Hepatocyte (in vitro differentiated cells): ENCODE measurements around the gene POLR2M. TPM values are rescaled to one million over a fixed set of nuclear protein-coding genes. Genes with fewer than 3 reads are reported as not detected.

Experiments
- DNase-seq: peaks from one replicate; pipeline ENCODE4 v3.0.0-alpha.2; 2016; ENCODE audit warnings: low spot score
- H2AFZ ChIP-seq: fragments of 200-600 bp; sonication (generic); 2 replicates; pipeline ENCODE4 v1.6.0; 2016; ENCODE audit warnings: antibody characterized with exemption, mild to moderate bottlenecking
- H3K27ac ChIP-seq: fragments of 200-600 bp; sonication (generic); 2 replicates; pipeline ENCODE4 v1.5.1; 2016; ENCODE audit warnings: mild to moderate bottlenecking
- H3K27me3 ChIP-seq: fragments of 200-600 bp; sonication (generic); 2 replicates; pipeline ENCODE4 v1.6.1; 2016
- H3K36me3 ChIP-seq: fragments of 200-600 bp; sonication (generic); replicated peaks from 2 replicates; pipeline ENCODE4 v1.5.1; 2016; ENCODE audit warnings: low read depth; ENCODE audit not compliant: insufficient read depth
- H3K4me1 ChIP-seq: fragments of 200-600 bp; sonication (generic); 2 replicates; pipeline ENCODE4 v1.5.1; 2016; ENCODE audit warnings: mild to moderate bottlenecking, moderate library complexity; ENCODE audit not compliant: insufficient read depth
- H3K4me2 ChIP-seq: fragments of 200-600 bp; sonication (generic); 2 replicates; pipeline ENCODE4 v1.6.0; 2016
- H3K4me3 ChIP-seq: fragments of 200-600 bp; sonication (generic); 2 replicates; pipeline ENCODE4 v1.5.1; 2016; ENCODE audit warnings: mild to moderate bottlenecking
- H3K79me2 ChIP-seq: fragments of 200-600 bp; sonication (generic); 2 replicates; pipeline ENCODE4 v1.6.0; 2017; ENCODE audit warnings: mild to moderate bottlenecking
- H3K9me2 ChIP-seq: fragments of 200-600 bp; sonication (generic); replicated peaks from 2 replicates; pipeline ENCODE4 v1.6.0; 2017; ENCODE audit warnings: mild to moderate bottlenecking; ENCODE audit not compliant: insufficient read depth
- H3K9me3 ChIP-seq: fragments of 200-600 bp; sonication (generic); 2 replicates; pipeline ENCODE4 v1.5.1; 2016; ENCODE audit warnings: low read depth, mild to moderate bottlenecking
- H4K20me1 ChIP-seq: fragments of 200-600 bp; sonication (generic); 2 replicates; pipeline ENCODE4 v1.6.0; 2016; ENCODE audit warnings: mild to moderate bottlenecking; ENCODE audit not compliant: insufficient read depth, poor library complexity, severe bottlenecking
- EZH2 ChIP-seq: fragments of 200-600 bp; sonication (generic); IDR thresholded peaks from 2 replicates; pipeline ENCODE4 v1.6.1; 2016; ENCODE audit warnings: antibody characterized with exemption, mild to moderate bottlenecking, borderline replicate concordance
- EZH2phosphoT487 ChIP-seq: fragments of 200-600 bp; sonication (generic); IDR thresholded peaks from one replicate; pipeline ENCODE4 v1.6.1; 2018; ENCODE audit warnings: antibody characterized with exemption, mild to moderate bottlenecking, low read depth, moderate library complexity; ENCODE audit not compliant: unreplicated experiment, severe bottlenecking
- WGBS: methylation state at CpG from one replicate; pipeline ENCODE4 v1.1.6; 2016; ENCODE audit warnings: low lambda C conversion rate; ENCODE audit errors: missing lambda C conversion rate; 5-methylcytosine and 5-hydroxymethylcytosine counted together
- polyA plus RNA-seq: library from polyadenylated mRNA; unstranded; fragments of >200 nt; fragmentation: Nextera tagmentation; extraction: Ambion mirVana; gene quantifications from 2 replicates; pipeline ENCODE4 v1.2.1, GENCODE V29; 2016
- total RNA-seq: library from RNA; depleted of rRNA; stranded (reverse); fragments of >200 nt; gene quantifications from 2 replicates; pipeline ENCODE4 v1.2.3, GENCODE V29; 2014
- TF ChIP-seq, protein P1 (sequence below): fragments of 200-600 bp; sonication (generic); IDR thresholded peaks from 2 replicates; pipeline ENCODE4 v1.5.1; 2016; ENCODE audit warnings: antibody characterized with exemption, mild to moderate bottlenecking; ENCODE audit not compliant: poor library complexity

Gene POLR2M
- total and polyA plus RNA-seq, 2 experiments from 2014 or later: 27.0 to 145 TPM

DNA sequence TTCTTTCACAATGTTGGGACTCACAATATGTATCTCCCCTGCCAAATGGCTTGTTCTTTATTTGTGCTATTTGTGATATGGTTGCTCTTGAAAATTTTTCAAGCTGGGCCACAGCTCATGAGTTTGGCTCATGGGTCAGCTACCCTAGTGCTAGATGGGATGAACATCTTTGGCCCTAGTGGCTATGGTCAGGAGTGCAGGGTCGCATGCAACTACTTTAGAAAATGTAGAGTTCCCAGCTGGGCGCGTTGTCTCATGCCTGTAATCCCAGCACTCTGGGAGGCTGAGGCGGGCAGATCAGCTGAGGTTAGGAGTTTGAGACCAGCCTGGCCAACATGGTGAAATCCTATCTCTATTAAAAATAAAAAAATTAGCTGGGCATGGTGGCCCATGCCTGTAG is 55.8 kb downstream of the POLR2M start:
- no peaks in the 10 kb centered on the region for H3K79me2 ChIP-seq
- no peaks in the 10 kb centered on the region for H3K9me3 ChIP-seq
- H2AFZ ChIP-seq: no peak overlapping the region
- peaks cover 3% of the 10 kb centered on the region for H3K4me1 ChIP-seq
- no peaks in the 10 kb centered on the region for H4K20me1 ChIP-seq
- no peak overlapping the region for H3K4me3 ChIP-seq
- no peaks in the 10 kb centered on the region for H3K9me2 ChIP-seq
- no peaks in the 10 kb centered on the region for H3K36me3 ChIP-seq
- WGBS: 98% methylated on average over 4 of the region's 4 CpGs
- H3K4me2 ChIP-seq: no peak overlapping the region
- H3K27me3 ChIP-seq: no peaks in the 10 kb centered on the region
- H3K27ac ChIP-seq: peak overlapping the region; percentile 23
- no peak for DNase-seq
- TF ChIP-seq EZH2 (no peak), EZH2phosphoT487 (no peak)
- TF ChIP-seq, protein P1, sequence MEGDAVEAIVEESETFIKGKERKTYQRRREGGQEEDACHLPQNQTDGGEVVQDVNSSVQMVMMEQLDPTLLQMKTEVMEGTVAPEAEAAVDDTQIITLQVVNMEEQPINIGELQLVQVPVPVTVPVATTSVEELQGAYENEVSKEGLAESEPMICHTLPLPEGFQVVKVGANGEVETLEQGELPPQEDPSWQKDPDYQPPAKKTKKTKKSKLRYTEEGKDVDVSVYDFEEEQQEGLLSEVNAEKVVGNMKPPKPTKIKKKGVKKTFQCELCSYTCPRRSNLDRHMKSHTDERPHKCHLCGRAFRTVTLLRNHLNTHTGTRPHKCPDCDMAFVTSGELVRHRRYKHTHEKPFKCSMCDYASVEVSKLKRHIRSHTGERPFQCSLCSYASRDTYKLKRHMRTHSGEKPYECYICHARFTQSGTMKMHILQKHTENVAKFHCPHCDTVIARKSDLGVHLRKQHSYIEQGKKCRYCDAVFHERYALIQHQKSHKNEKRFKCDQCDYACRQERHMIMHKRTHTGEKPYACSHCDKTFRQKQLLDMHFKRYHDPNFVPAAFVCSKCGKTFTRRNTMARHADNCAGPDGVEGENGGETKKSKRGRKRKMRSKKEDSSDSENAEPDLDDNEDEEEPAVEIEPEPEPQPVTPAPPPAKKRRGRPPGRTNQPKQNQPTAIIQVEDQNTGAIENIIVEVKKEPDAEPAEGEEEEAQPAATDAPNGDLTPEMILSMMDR: no peak

DNA sequence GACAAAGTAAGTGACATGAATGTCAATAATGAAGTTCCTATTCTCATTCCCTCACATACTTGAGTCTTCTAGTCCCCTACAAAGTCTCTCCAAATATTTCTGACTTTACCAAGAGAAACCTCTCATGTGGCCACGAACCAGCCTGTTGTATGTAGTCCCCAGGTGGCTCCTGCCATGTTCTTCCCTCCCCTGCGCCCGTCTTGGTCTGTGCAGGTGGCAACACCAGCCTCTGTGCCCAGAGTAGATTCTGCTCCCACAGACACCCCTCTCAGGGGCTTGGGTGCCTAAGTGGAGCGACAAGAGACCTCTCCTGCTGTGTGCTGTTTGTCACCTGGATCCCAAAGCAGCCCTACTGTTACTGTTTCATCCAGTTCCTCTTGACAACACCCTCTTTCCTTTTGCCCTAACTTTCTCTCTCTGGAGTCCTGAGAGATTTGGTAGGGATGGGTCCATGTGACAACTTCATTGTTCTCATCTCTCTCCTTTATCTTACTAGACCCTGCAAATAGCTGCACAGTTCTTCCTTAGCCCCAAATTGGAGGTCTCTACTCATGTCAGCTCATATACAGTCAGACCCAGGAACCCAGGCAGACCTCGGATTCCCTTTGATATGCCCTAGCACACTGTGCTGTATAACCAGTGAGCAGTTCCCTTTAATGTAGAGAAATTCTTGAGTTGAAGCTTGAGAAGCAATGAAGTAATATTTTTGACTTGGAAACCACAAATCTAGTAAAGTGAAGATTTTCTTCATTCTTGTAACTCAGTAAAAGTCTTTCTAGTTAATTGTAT is 56.9 kb downstream of the POLR2M start:
- 84% methylated on average over 5 of the region's 5 CpGs for WGBS

More for the DNA sequence above, 56.9 kb downstream of the POLR2M start:
- Histone ChIP-seq H3K9me2 (no peaks in the 10 kb centered on the region), H3K4me2 (no peak overlapping the region), H3K79me2 (no peaks in the 10 kb centered on the region), H2AFZ (no peak overlapping the region), H3K4me1 (peaks cover 3% of the 10 kb centered on the region), H3K27ac (no peak overlapping the region), H3K27me3 (no peaks in the 10 kb centered on the region), H4K20me1 (no peaks in the 10 kb centered on the region), H3K9me3 (no peaks in the 10 kb centered on the region), H3K4me3 (no peak overlapping the region), H3K36me3 (no peaks in the 10 kb centered on the region)
- TF ChIP-seq EZH2phosphoT487: no peak
- no peak for TF ChIP-seq EZH2
- TF ChIP-seq, protein P1: no peak
- DNase-seq: no peak

Other genes with a start within 250 kb of the POLR2M start
- 15.5 and 20.3 TPM in 2 replicates for gene MYZAP, start 114.8 kb upstream of the POLR2M start, total RNA-seq
- 12.0 and 17.0 TPM in 2 replicates for gene MYZAP, start 114.8 kb upstream of the POLR2M start, polyA plus RNA-seq